Tibial nerve (tissue), 4 donors: Measurements from ENCODE around the gene TEX22. TPM values are rescaled to one million over a fixed set of nuclear protein-coding genes. Genes with fewer than 3 reads are reported as not detected.
A peak's percentile ranks its signal among the peaks of the same experiment; 100 is the strongest.

Experiments
- DNase-seq, 2 donors: peaks; one replicate each; pipeline ENCODE4 v3.0.0-alpha.2; 2019; ENCODE audit warnings: low spot score in 2 of 2
- H3K27ac ChIP-seq, 4 donors: fragments of 200-600 bp; sonication (generic) in 3 of 4; one replicate each; pipeline ENCODE4 v1.5.1; 2017 to 2019; ENCODE audit warnings: mild to moderate bottlenecking in 1 of 4
- H3K27me3 ChIP-seq, 2 donors: fragments of 200-600 bp; sonication (generic) in 1 of 2; one replicate each; pipeline versions ENCODE4 v1.5.1 to v1.6.0; 2017 to 2019
- H3K36me3 ChIP-seq, 3 donors: fragments of 200-600 bp; sonication (generic); one replicate each; pipeline ENCODE4 v1.5.1; 2018 to 2019
- H3K4me1 ChIP-seq, 4 donors: fragments of 200-600 bp; sonication (generic) in 3 of 4; one replicate each; pipeline ENCODE4 v1.5.1; 2017 to 2019
- H3K4me3 ChIP-seq, 4 donors: fragments of 200-600 bp; sonication (generic) in 3 of 4; one replicate each; pipeline ENCODE4 v1.5.1; 2017 to 2019; ENCODE audit warnings: mild to moderate bottlenecking in 1 of 4, moderate library complexity in 1 of 4
- H3K9me3 ChIP-seq, 4 donors: fragments of 200-600 bp; sonication (generic) in 3 of 4; one replicate each; pipeline ENCODE4 v1.5.1; 2017 to 2019
- EP300 ChIP-seq, 2 donors: sonication (generic); formaldehyde crosslinking; IDR thresholded peaks; one replicate each; pipeline ENCODE4 v1.6.1; 2017; ENCODE audit warnings: antibody characterized with exemption in 2 of 2, mild to moderate bottlenecking in 1 of 2
- POLR2A ChIP-seq, 2 donors: fragments of 450-650 bp; IDR thresholded peaks; one replicate each; pipeline ENCODE4 v1.6.1; 2017; ENCODE audit warnings: antibody characterized with exemption in 2 of 2, mild to moderate bottlenecking in 2 of 2, moderate library complexity in 2 of 2
- WGBS, 2 donors: methylation state at CpG; one replicate each; pipeline ENCODE4 v1.1.5; 2018; 5-methylcytosine and 5-hydroxymethylcytosine counted together
- total RNA-seq, 4 donors: library from RNA; depleted of rRNA; stranded (reverse); fragments of >200 nt; gene quantifications; one replicate each; pipeline ENCODE4 v1.1.0, GENCODE V29; 2016
- TF ChIP-seq, protein P1 (sequence below), 5 experiments: fragments of 200-600 bp in 3 of 5; fragments of 450-650 bp in 2 of 5; sonication (generic) in 3 of 5; IDR thresholded peaks; one replicate each; pipeline ENCODE4 v1.5.1; 2016 to 2019; ENCODE audit warnings: antibody characterized with exemption in 5 of 5, mild to moderate bottlenecking in 3 of 5, moderate library complexity in 2 of 5

The TEX22 gene
- total RNA-seq, 4 donors from 2014 or later, result 0.84 to 1.3 (median 1.0) TPM

DNA sequence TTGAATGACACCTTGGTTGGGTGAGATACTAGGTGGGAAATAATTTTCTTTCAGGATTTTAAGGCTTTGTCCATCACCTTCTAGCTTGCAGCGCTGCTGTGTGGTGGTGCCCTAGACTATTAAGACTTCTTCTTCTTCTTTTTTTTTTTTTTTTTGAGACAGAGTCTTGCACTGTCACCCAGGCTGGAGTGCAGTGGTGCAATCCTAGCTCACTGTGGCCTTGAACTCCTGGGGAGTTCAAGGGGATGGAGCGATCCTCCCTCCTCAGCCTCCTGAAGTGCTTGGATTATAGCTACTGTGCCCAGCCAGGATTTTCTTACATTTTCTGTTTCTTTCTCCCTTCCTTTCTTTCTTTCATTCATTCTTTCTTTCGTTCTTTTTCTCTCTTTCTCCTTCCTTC, 11.0 kb downstream of the TEX22 start:
- no peak for TF ChIP-seq EP300 (IDR thresholded peaks at IDR 0.05)
- no peak for TF ChIP-seq POLR2A (IDR thresholded peaks at IDR 0.05)
- TF ChIP-seq, protein P1, sequence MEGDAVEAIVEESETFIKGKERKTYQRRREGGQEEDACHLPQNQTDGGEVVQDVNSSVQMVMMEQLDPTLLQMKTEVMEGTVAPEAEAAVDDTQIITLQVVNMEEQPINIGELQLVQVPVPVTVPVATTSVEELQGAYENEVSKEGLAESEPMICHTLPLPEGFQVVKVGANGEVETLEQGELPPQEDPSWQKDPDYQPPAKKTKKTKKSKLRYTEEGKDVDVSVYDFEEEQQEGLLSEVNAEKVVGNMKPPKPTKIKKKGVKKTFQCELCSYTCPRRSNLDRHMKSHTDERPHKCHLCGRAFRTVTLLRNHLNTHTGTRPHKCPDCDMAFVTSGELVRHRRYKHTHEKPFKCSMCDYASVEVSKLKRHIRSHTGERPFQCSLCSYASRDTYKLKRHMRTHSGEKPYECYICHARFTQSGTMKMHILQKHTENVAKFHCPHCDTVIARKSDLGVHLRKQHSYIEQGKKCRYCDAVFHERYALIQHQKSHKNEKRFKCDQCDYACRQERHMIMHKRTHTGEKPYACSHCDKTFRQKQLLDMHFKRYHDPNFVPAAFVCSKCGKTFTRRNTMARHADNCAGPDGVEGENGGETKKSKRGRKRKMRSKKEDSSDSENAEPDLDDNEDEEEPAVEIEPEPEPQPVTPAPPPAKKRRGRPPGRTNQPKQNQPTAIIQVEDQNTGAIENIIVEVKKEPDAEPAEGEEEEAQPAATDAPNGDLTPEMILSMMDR (IDR thresholded peaks at IDR 0.05), result no peak
- Histone ChIP-seq H3K4me1 (peaks cover 0 to 17% (median 12%) of the 10 kb centered on the region in 4 donors), H3K9me3 (peaks cover 0 to 6% (median 0%) of the 10 kb centered on the region in 4 donors), H3K27ac (no peak overlapping the region), H3K4me3 (no peak overlapping the region), H3K27me3 (peaks cover 0 to 25% of the 10 kb centered on the region in 2 donors), H3K36me3 (no peaks in the 10 kb centered on the region)
- no peak for DNase-seq
- WGBS, 2 donors, result 86 to 87% methylated on average over 3 of the region's 3 CpGs

DNA sequence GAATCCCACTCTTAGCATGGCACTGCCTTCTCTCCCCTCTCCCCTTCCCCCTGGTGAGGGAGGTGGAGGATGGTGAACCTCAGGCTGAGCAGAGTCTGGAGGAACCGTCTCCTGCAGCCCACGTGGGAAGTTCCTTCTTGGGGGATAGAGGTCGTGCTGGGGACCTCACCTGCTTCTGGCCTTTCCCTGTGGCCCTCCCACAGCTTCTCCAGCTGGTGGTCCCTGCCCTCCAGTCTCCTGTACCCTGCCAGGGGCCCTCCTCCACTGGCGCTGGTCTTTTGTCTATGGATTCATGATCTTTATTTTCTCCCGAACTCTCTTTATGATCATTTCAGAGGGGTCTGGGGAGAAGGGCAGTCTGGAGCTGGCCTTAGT, 12.3 kb downstream of the TEX22 start:
- Histone ChIP-seq H3K27ac (no peak overlapping the region), H3K9me3 (no peaks in the 10 kb centered on the region), H3K4me1 (peaks cover 0 to 26% (median 14%) of the 10 kb centered on the region in 4 donors), H3K4me3 (peak overlapping the region in 3 of 4 donors; percentile 9 to 45 (median 22)), H3K36me3 (no peaks in the 10 kb centered on the region), H3K27me3 (peaks cover 0 to 25% of the 10 kb centered on the region in 2 donors)
- WGBS, 2 donors, result 36 to 46% methylated on average over 5 of the region's 5 CpGs
- TF ChIP-seq POLR2A (IDR thresholded peaks at IDR 0.05) (no peak), EP300 (IDR thresholded peaks at IDR 0.05) (no peak)
- TF ChIP-seq, protein P1 (IDR thresholded peaks at IDR 0.05), result no peak
- no peak for DNase-seq

DNA sequence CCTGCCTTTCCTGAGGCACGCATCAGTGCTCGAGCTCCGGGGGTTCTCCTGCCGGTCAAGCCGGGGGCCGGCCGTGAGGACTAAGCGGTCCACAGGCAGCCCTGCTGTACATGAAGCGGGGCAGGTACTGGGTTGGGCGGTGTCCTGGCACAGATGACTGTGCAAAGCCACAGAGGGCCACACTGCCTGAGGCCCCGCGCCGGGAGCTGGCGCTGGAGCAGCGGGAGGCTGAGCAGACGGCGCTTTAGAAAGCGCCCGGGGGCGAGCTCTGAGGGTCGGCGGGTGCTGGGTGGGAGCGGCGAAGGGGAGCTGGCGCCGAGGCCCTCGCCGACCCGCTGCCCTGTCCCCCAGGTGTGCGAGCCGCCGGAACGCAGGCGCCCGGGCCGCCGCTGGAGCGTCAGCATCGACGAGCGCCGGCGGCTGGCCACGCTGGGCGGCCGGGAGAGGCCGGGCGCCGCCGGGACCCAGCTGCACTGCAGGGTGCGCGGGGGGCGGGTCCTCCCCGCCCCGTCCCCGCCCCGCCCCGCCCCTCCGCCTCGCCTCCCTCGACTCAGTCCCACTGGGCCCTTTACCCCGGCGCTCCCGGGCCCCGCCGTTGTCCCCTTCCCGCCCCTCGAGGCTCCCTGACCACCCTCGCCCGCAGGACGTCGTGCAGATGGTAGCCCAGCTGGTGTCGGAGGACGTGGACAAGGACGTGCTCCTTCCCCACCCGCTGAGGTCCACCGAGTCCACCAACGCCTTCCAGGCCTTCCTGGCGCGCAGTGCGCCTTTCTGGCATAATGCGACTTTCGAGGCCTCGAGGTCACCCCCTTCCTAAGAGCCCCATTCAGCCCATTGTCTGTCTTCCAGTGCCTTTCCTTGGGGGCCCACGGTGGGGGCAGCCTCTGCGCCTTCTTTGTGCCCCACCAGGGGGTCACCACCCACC, 12.9 kb downstream of the TEX22 start:
- TF ChIP-seq POLR2A (IDR thresholded peaks at IDR 0.05) (no peak), EP300 (IDR thresholded peaks at IDR 0.05) (no peak)
- TF ChIP-seq, protein P1 (IDR thresholded peaks at IDR 0.05), result no peak
- peak overlapping the region in 1 of 4 donors; percentile 57 for H3K27ac ChIP-seq
- no peak for DNase-seq

DNA sequence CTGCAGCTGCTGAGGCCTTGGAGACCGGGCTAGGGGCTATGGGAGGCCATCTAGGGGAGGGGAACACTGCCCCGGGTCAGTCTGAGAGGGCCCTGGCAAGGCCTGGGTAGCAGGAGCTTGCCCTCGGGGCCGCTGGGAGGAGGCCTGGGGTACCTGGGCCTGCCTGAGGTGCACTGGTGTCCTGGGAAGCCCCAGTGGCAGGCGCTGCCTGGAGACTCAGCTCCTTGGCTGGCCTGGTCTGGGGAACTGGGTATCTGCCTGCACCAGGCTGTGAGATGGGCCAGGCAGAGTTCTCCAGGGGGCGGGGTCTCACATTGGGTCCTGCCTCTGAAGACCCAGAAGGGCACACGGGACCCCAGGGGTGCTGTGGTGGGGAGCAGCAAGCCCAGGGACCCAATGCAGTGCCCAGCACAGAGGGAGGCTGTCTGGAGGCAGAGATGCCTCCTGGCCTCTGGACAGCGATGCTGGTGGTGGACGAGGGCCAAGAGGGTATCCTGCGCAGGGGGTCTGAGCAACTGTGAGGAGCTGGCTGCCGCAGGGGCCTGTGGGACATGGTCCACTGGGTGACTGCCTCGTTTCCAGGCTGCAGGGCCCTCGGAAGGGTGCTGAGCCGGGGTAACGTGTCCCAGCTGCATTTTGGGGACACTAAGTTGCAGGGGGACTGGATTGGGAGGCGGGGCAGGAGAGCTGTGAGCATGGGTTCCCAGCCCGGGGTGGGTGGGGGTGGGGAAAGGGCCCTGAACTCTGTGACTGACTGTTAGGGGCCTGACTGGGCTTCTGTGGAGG, 13.8 kb downstream of the TEX22 start:
- Histone ChIP-seq H3K9me3 (no peaks in the 10 kb centered on the region), H3K36me3 (no peaks in the 10 kb centered on the region), H3K4me1 (peaks cover 0 to 26% (median 14%) of the 10 kb centered on the region in 4 donors), H3K27ac (peak overlapping the region in 1 of 4 donors; percentile 57), H3K27me3 (peaks cover 0 to 25% of the 10 kb centered on the region in 2 donors), H3K4me3 (peak overlapping the region in 1 of 4 donors; percentile 45)
- no peak for DNase-seq
- TF ChIP-seq POLR2A (IDR thresholded peaks at IDR 0.05) (no peak), EP300 (IDR thresholded peaks at IDR 0.05) (no peak)
- TF ChIP-seq, protein P1 (IDR thresholded peaks at IDR 0.05), result no peak
- WGBS, 2 donors, result 65 to 69% methylated on average over 11 to 17 of the region's 17 CpGs

More for the DNA sequence above, 12.9 kb downstream of the TEX22 start:
- H3K9me3 ChIP-seq, result no peaks in the 10 kb centered on the region
- no peaks in the 10 kb centered on the region for H3K36me3 ChIP-seq
- H3K4me3 ChIP-seq, result peak overlapping the region; percentile 9 to 45 (median 22)
- H3K27me3 ChIP-seq, result peaks cover 0 to 25% of the 10 kb centered on the region in 2 donors
- H3K4me1 ChIP-seq, result peaks cover 0 to 26% (median 14%) of the 10 kb centered on the region in 4 donors
- WGBS, 2 donors, result 9 to 11% methylated on average over 31 to 52 of the region's 86 CpGs
